Upper lobe of right lung (tissue), 1 donor: ENCODE data around the gene WTAP. TPM values are rescaled to one million over a fixed set of nuclear protein-coding genes. Genes with fewer than 3 reads are reported as not detected.
"Not testable (repeated sequence)": the region's sequence is repeated elsewhere in the genome, so short reads cannot be mapped to it uniquely, and the experiment has no call there.

Experiments
- ATAC-seq: fragments of 200-7000 bp; cut with Tn5 transposase; one replicate; pipeline ENCODE4 v1.9.1; 2020; ENCODE audit warnings: mild to moderate bottlenecking, moderate library complexity
- DNase-seq: peaks from one replicate; pipeline ENCODE4 v3.0.0-alpha.2; 2020
- H3K27ac ChIP-seq: fragments of 200-600 bp; one replicate; pipeline ENCODE4 v1.8.0; 2022
- H3K27me3 ChIP-seq: fragments of 200-600 bp; one replicate; pipeline ENCODE4 v1.8.0; 2022; ENCODE audit warnings: mild to moderate bottlenecking
- H3K36me3 ChIP-seq: fragments of 200-600 bp; one replicate; pipeline ENCODE4 v1.8.0; 2022
- H3K4me1 ChIP-seq: fragments of 200-600 bp; one replicate; pipeline ENCODE4 v1.8.0; 2022
- H3K4me3 ChIP-seq: fragments of 200-600 bp; one replicate; pipeline ENCODE4 v1.8.0; 2022; ENCODE audit warnings: mild to moderate bottlenecking
- H3K9me3 ChIP-seq: fragments of 200-600 bp; one replicate; pipeline ENCODE4 v1.8.0; 2022
- intact Hi-C: fragments of 100-400 bp; cut with DNase I; formaldehyde crosslinking; loops from one replicate; pipeline ENCODE4 v1.11.0; 2022
- total RNA-seq: library from RNA; stranded (reverse); fragmentation: NEBNext Ultra II Directional; extraction: Animal tissue kit (Norgen Biotek cat#: 25700); gene quantifications from one replicate; pipeline ENCODE4 v1.2.1, GENCODE V29; 2021
- TF ChIP-seq, protein P1 (sequence below): fragments of 200-600 bp; IDR thresholded peaks from one replicate; pipeline ENCODE4 v1.8.0; 2022; ENCODE audit warnings: antibody characterized with exemption
- donor health status: DM: no; HTN: yes; CAD: no; lungs with severe emphysema.

Gene WTAP
- total RNA-seq, 1 donor from 2014 or later: 77.4 TPM

GRCh38 chr6:159745081-159745480, 17.8 kb downstream of the WTAP start:
- Histone ChIP-seq H3K4me3 (no peak overlapping the region), H3K36me3 (peaks cover 100% of the 10 kb centered on the region), H3K27ac (no peak overlapping the region), H3K4me1 (no peaks in the 10 kb centered on the region), H3K9me3 (no peaks in the 10 kb centered on the region), H3K27me3 (no peaks in the 10 kb centered on the region)
- DNase-seq (no peak), ATAC-seq (no peak)
- intact Hi-C loops: no loop called here
- TF ChIP-seq, protein P1, sequence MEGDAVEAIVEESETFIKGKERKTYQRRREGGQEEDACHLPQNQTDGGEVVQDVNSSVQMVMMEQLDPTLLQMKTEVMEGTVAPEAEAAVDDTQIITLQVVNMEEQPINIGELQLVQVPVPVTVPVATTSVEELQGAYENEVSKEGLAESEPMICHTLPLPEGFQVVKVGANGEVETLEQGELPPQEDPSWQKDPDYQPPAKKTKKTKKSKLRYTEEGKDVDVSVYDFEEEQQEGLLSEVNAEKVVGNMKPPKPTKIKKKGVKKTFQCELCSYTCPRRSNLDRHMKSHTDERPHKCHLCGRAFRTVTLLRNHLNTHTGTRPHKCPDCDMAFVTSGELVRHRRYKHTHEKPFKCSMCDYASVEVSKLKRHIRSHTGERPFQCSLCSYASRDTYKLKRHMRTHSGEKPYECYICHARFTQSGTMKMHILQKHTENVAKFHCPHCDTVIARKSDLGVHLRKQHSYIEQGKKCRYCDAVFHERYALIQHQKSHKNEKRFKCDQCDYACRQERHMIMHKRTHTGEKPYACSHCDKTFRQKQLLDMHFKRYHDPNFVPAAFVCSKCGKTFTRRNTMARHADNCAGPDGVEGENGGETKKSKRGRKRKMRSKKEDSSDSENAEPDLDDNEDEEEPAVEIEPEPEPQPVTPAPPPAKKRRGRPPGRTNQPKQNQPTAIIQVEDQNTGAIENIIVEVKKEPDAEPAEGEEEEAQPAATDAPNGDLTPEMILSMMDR: no peak

DNA sequence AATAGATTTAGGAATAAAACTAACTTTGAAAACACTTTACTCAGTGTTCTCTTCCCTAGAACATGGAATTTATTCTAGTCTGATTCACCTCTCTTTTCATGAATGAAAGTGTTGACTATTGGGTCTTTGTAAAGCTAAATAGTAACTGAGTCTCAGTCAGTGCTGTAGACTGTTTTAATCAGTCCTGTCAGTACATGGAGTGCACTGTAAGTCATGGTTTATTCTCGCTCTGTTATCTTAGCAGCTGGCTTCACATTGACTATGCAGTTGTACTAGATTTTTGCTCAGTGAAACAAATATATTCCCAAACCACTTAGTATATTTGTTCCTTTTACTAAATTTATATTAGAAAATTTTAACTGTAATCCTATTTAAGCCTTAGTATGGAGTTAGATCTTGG, 19.5 kb downstream of the WTAP start:
- H3K36me3 ChIP-seq: peaks cover 100% of the 10 kb centered on the region
- H3K27me3 ChIP-seq: no peaks in the 10 kb centered on the region
- no peaks in the 10 kb centered on the region for H3K4me1 ChIP-seq
- no peaks in the 10 kb centered on the region for H3K9me3 ChIP-seq
- no peak for DNase-seq
- H3K27ac ChIP-seq: no peak overlapping the region
- intact Hi-C loops: no loop called here
- TF ChIP-seq, protein P1: no peak
- no peak for ATAC-seq
- no peak overlapping the region for H3K4me3 ChIP-seq

- H3K4me3 ChIP-seq, ATAC-seq, H3K27ac ChIP-seq, intact Hi-C loops, H3K27me3 ChIP-seq, H3K4me1 ChIP-seq, H3K9me3 ChIP-seq, DNase-seq: not testable (repeated sequence)
- peaks cover 98% of the 10 kb centered on the region for H3K36me3 ChIP-seq
These were observed 20.8 kb downstream of the WTAP start for GRCh38 chr6:159748127-159748526.

GRCh38 chr6:159751448-159751847, 24.1 kb downstream of the WTAP start:
- intact Hi-C loops: no loop called here
- no peak overlapping the region for H3K4me3 ChIP-seq
- ATAC-seq (no peak), DNase-seq (no peak)
- no peaks in the 10 kb centered on the region for H3K9me3 ChIP-seq
- no peaks in the 10 kb centered on the region for H3K27me3 ChIP-seq
- TF ChIP-seq, protein P1: no peak
- H3K27ac ChIP-seq: no peak overlapping the region
- no peaks in the 10 kb centered on the region for H3K4me1 ChIP-seq
- H3K36me3 ChIP-seq: peaks cover 98% of the 10 kb centered on the region

DNA sequence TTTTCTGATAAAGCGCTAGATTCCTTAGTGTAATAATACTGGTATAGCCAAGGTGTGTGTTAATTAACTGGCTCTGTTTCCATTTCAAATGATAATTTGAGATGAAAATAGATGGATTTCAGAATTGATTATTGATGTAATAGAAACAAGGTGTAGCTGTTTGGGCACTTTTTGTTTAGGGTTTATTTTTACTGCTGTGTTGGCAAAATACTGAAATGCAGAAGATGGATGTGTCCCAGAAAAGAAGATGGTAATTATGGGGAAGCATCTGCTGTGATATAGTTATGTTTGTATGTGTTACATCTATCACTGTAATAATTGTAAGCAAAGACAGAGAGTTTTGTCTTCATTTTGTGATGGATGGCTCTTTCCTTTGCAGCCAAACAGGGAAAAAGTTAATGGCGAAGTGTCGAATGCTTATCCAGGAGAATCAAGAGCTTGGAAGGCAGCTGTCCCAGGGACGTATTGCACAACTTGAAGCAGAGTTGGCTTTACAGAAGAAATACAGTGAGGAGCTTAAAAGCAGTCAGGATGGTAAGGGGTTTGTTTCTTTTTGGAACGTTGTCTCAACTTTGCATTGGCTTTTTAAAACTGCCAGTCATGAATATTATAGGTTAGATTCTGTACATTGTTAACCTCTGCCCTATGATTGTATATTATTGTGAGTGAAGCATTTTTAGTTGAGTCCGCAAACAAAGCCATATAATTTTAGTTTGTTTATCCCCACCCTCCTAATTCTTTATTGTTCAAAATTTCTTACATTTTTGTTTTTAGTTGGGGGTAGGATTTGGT, 26.0 kb downstream of the WTAP start:
- intact Hi-C loops: no loop called here
- Histone ChIP-seq H3K4me3 (no peak overlapping the region), H3K9me3 (no peaks in the 10 kb centered on the region), H3K4me1 (no peaks in the 10 kb centered on the region), H3K36me3 (peaks cover 98% of the 10 kb centered on the region), H3K27me3 (no peaks in the 10 kb centered on the region), H3K27ac (no peak overlapping the region)
- ATAC-seq (no peak), DNase-seq (no peak)
- TF ChIP-seq, protein P1: no peak

DNA sequence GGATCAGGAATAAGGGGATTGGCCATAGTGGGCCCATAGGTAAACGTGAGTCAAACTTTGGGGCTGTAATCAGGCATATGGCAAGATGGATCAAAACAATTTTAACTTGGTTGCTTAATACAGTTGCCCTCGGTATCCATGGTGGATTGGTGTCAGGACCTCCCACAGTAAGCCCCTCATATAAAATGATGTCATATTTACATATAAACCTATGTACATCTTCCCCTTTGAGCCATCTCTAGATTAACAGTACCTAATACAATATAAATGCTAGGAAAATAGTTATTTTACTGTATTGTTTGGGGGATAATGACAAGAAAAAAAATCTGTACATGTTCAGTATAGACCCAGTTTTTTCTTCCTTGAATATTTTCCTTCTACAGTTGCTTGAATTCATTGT, 27.1 kb downstream of the WTAP start:
- TF ChIP-seq, protein P1: no peak
- no peaks in the 10 kb centered on the region for H3K4me1 ChIP-seq
- no peaks in the 10 kb centered on the region for H3K27me3 ChIP-seq
- ATAC-seq: no peak
- H3K36me3 ChIP-seq: peaks cover 94% of the 10 kb centered on the region
- no peak overlapping the region for H3K27ac ChIP-seq
- no peak for DNase-seq
- intact Hi-C loops: no loop called here
- no peak overlapping the region for H3K4me3 ChIP-seq
- H3K9me3 ChIP-seq: no peaks in the 10 kb centered on the region
